Prostate gland (tissue), 2 donors: ENCODE measurements around the gene RBM47. TPM values are rescaled to one million over a fixed set of nuclear protein-coding genes. Genes with fewer than 3 reads are reported as not detected.
"Not testable (repeated sequence)": the region's sequence is repeated elsewhere in the genome, so short reads cannot be mapped to it uniquely, and the experiment has no call there.

Experiments used
- DNase-seq: peaks from one replicate; pipeline ENCODE4 v3.0.0-alpha.2; 2019; ENCODE audit warnings: low spot score
- H3K27ac ChIP-seq, 2 donors: fragments of 200-600 bp; sonication (generic); 2 replicates each; pipeline ENCODE4 v1.5.1; 2017 to 2019
- H3K27me3 ChIP-seq: fragments of 200-600 bp; sonication (generic); replicated peaks from 2 replicates; pipeline ENCODE4 v1.5.1; 2019; ENCODE audit not compliant: insufficient read depth
- H3K36me3 ChIP-seq, 2 donors: fragments of 200-600 bp; sonication (generic); 1 replicate in 1 of 2; 2 replicates in 1 of 2; pipeline versions ENCODE4 v1.5.1 to v1.8.1; 2017 to 2019
- H3K4me1 ChIP-seq: fragments of 200-600 bp; sonication (generic); replicated peaks from 2 replicates; pipeline ENCODE4 v1.5.1; 2019
- H3K4me3 ChIP-seq, 2 donors: fragments of 200-600 bp; sonication (generic); 2 replicates each; pipeline ENCODE4 v1.5.1; 2017 to 2019
- H3K9me3 ChIP-seq: fragments of 200-600 bp; sonication (generic); 2 replicates; pipeline ENCODE4 v1.5.1; 2017
- CTCF ChIP-seq, 4 experiments: fragments of 200-600 bp in 2 of 4; fragments of 450-650 bp in 2 of 4; sonication (generic) in 2 of 4; IDR thresholded peaks; 1 replicate in 3 of 4; 2 replicates in 1 of 4; pipeline ENCODE4 v1.5.1; 2016 to 2019; ENCODE audit warnings: antibody characterized with exemption in 4 of 4, mild to moderate bottlenecking in 2 of 4, moderate library complexity in 2 of 4
- POLR2A ChIP-seq: fragments of 450-650 bp; IDR thresholded peaks from one replicate; pipeline ENCODE4 v1.6.1; 2016; ENCODE audit warnings: antibody characterized with exemption, mild to moderate bottlenecking
- POLR2AphosphoS5 ChIP-seq: sonication (generic); formaldehyde crosslinking; IDR thresholded peaks from one replicate; pipeline ENCODE4 v1.6.1; 2017; ENCODE audit warnings: antibody characterized with exemption
- WGBS: methylation state at CpG from one replicate; pipeline ENCODE4 v1.1.5; 2018; 5-methylcytosine and 5-hydroxymethylcytosine counted together
- intact Hi-C: fragments of 100-400 bp; cut with DNase I; formaldehyde crosslinking; loops from one replicate; pipeline ENCODE4 v1.14.2; 2022
- total RNA-seq, 2 donors: library from RNA; depleted of rRNA; stranded (reverse); fragments of >200 nt; gene quantifications; one replicate each; pipeline ENCODE4 v1.1.0, GENCODE V29; 2016

Gene RBM47
- total RNA-seq, 2 donors from 2014 or later, result 241 to 302 TPM

DNA sequence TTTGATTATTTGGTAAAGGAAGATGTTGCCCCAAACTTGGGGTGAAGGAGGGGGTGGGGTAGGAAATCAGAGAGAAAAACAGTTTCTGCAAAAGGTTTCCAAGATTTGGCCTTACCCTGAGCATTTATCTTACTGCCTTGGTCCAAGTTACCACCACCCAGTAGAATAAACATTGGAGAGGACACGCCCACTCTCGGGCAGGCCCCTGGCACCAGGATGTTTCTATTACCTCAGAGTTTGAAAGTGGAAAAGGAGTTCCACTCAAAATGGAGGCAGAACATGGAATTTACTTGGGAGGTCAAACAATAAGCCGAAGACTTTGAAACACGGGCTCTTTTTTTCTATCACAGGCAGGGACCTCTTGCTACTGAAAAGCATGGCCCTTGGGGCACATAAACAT, 180.8 kb downstream of the RBM47 start:
- H3K27ac ChIP-seq, result peak overlapping the region; percentile 57
- WGBS, result 68% methylated on average over 4 of the region's 4 CpGs

DNA sequence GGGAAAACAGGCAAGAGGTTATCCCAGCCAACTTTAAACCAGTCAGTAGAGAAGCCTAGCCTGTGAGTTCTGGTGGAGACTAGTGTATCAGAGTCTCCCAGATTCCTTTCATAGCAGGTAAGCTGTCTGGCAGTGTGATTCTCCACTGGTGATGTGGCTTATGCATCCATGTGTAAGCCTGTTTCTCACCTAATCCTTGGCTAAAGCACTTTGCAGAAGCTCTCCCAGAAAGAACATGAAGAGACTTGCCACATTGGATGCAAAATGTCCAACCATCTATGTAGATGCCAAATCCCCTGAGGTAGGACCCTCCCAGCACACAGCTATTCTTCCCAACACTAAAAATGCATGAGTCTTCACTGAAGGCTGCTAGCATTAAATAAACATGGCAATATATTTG, 182.8 kb downstream of the RBM47 start:
- intact Hi-C loops, result no loop called here
- no peak for TF ChIP-seq POLR2A
- TF ChIP-seq POLR2AphosphoS5, result peak; percentile 62
- Histone ChIP-seq H3K27ac (peak overlapping the region in 1 of 2 donors; percentile 57), H3K27me3 (no peaks in the 10 kb centered on the region), H3K4me3 (no peak overlapping the region), H3K4me1 (peaks cover 19% of the 10 kb centered on the region), H3K9me3 (no peaks in the 10 kb centered on the region), H3K36me3 (no peaks in the 10 kb centered on the region)
- DNase-seq, result peak; percentile 57

More for the DNA sequence above, 180.8 kb downstream of the RBM47 start:
- peak; percentile 56 for DNase-seq
- Histone ChIP-seq H3K4me3 (no peak overlapping the region), H3K27me3 (no peaks in the 10 kb centered on the region), H3K4me1 (peaks cover 24% of the 10 kb centered on the region), H3K36me3 (no peaks in the 10 kb centered on the region), H3K9me3 (no peaks in the 10 kb centered on the region)
- no peak for TF ChIP-seq CTCF (IDR thresholded peaks at IDR 0.05)
- no peak for TF ChIP-seq POLR2A
- TF ChIP-seq POLR2AphosphoS5, result peak; percentile 23
- intact Hi-C loops, result no loop called here

DNA sequence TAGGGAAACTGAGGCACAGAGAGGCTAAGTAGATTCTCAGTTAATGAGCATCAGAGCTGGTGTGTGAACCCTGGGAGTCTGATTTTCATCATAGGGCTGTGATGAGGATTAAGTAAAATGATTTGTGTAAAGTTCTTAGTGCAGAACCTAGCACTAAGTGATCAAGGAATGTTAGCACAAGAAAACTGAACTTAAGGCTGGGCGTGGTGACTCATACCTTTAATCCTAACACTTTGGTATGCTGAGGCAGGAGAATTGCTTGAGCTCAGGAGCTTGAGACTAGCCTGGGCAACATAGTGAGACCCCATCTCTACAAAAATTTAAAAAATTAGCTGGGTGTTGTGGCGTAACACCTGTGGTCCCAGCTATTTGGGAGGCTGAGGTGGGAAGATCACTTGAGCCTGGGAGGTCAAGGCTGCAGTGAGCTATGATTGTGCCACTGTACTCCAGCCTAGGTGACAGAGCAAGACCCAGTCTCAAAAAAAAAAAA, 183.4 kb downstream of the RBM47 start:
- 91% methylated on average over 2 of the region's 2 CpGs for WGBS
- Histone ChIP-seq H3K27ac (peak overlapping the region; percentile 2 to 57), H3K4me1 (peaks cover 19% of the 10 kb centered on the region)
- intact Hi-C loops, H3K27me3 ChIP-seq, H3K9me3 ChIP-seq, H3K36me3 ChIP-seq, DNase-seq, H3K4me3 ChIP-seq: not testable (repeated sequence)

DNA sequence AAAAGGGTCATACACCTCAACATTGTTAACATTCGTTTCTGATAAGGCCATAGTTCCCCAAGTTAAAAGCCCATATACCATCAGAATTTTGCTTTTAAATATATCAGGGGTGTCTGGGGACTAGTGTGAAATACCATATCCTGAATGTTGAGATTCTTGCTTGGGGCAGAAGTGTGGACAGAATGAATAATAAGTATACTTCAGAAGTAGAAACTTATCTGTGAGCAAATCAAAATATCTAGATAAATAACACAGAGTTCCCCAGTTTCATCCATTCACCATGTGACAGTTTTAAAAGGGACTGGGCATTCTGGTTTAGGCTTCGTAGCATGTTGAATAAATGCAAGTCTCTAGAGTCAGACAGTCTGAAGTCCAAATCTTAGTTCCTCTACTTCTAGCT, 184.0 kb downstream of the RBM47 start:
- intact Hi-C loops, result no loop called here

GRCh38 chr4:40441430-40441829, 188.2 kb downstream of the RBM47 start:
- intact Hi-C loops, result no loop called here
- H3K27ac ChIP-seq, result no peak overlapping the region
- WGBS, result 93% methylated on average over 1 of the region's 1 CpG

More for the DNA sequence above, 184.0 kb downstream of the RBM47 start:
- Histone ChIP-seq H3K27me3 (no peaks in the 10 kb centered on the region), H3K27ac (peak overlapping the region; percentile 2 to 57), H3K4me1 (peaks cover 19% of the 10 kb centered on the region), H3K36me3 (no peaks in the 10 kb centered on the region), H3K9me3 (no peaks in the 10 kb centered on the region), H3K4me3 (no peak overlapping the region)
- TF ChIP-seq POLR2A (no peak), POLR2AphosphoS5 (peak; percentile 68), CTCF (IDR thresholded peaks at IDR 0.05) (no peak)
- WGBS, result 28% methylated on average over 2 of the region's 2 CpGs
- no peak for DNase-seq

More at GRCh38 chr4:40441430-40441829, 188.2 kb downstream of the RBM47 start:
- Histone ChIP-seq H3K9me3 (no peaks in the 10 kb centered on the region), H3K4me1 (peaks cover 6% of the 10 kb centered on the region), H3K4me3 (no peak overlapping the region), H3K27me3 (no peaks in the 10 kb centered on the region), H3K36me3 (peaks cover 0 to 5% of the 10 kb centered on the region in 2 donors)
- no peak for DNase-seq
- TF ChIP-seq POLR2AphosphoS5, result no peak
- TF ChIP-seq POLR2A, result no peak
- no peak for TF ChIP-seq CTCF (IDR thresholded peaks at IDR 0.05)
